ENCODE measurements around the gene NR1H3.
"Not testable (repeated sequence)": the region's sequence is repeated elsewhere in the genome, so short reads cannot be mapped to it uniquely, and the experiment has no call there.

- TF ChIP-seq, protein P1, sequence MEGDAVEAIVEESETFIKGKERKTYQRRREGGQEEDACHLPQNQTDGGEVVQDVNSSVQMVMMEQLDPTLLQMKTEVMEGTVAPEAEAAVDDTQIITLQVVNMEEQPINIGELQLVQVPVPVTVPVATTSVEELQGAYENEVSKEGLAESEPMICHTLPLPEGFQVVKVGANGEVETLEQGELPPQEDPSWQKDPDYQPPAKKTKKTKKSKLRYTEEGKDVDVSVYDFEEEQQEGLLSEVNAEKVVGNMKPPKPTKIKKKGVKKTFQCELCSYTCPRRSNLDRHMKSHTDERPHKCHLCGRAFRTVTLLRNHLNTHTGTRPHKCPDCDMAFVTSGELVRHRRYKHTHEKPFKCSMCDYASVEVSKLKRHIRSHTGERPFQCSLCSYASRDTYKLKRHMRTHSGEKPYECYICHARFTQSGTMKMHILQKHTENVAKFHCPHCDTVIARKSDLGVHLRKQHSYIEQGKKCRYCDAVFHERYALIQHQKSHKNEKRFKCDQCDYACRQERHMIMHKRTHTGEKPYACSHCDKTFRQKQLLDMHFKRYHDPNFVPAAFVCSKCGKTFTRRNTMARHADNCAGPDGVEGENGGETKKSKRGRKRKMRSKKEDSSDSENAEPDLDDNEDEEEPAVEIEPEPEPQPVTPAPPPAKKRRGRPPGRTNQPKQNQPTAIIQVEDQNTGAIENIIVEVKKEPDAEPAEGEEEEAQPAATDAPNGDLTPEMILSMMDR (IDR thresholded peaks at IDR 0.05), result not testable (repeated sequence)
- not testable (repeated sequence) for TF ChIP-seq POLR2A (IDR thresholded peaks at IDR 0.05)
These were observed 49.7 kb upstream of the NR1H3 start for GRCh38 chr11:47208008-47208552.
